GOT3 (cell line): Measurements from ENCODE around the gene ACSS1.

Source experiments
- DNase-seq: peaks from one replicate; lab custom pipeline; 2025; ENCODE audit warnings: mixed read lengths; lab: John Stamatoyannopoulos, UW

Gene ACSS1

DNA sequence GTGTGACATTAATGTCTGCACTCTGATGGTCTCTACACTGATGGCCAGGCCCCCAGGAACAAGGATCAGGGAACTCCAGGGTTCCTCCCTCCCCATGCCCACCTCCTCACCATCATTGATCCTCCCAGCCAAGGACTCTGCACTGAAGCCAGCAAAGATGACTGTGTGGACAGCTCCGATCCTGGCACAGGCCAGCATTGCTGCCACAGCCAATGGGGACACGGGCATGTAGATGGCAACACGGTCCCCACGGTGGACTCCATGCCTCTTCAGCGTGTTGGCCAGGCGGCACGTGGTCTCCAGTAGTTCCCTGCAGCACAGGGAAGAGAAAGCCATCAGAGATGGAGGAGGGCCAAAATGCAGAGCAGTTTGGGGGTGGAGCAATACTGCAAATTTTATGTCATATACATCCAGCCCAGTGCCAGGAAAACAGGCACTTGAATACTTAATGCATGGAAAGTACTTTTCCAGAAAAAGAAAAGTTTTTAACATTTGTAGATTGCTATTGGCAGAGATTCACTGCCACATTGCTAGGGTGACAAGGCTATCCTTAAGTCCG is 27.2 kb downstream of the ACSS1 start:
- no peak for DNase-seq

DNA sequence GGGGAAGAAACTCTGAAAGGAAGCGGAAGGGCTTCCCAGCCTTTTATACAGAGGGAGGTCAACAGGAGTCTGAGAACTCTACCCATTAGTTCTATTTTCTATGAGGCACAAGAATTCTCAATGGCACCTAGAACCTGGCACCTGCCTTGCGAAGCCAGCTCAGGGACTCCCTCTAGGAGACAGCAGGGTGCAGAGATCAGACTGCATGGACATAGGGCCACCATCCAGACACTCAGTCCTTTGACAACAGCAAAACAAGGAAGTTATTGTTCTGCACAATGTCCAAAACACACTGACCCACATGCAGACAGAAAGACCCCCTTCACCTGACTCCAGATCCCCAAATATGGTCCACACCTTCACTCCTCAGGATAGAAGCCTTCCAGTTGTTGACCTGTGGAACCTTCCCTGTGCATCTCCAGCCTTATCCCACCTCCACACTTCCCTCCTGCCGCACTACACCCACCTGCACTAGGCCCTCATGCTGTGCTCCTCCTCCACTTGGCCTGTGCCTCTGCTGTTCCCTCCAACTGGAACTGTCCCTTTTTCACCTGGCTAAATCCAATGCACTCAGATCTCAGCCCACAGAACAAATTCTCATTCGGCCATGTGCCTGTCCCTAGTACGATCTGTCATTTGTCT is 27.8 kb downstream of the ACSS1 start:
- DNase-seq, result no peak

DNA sequence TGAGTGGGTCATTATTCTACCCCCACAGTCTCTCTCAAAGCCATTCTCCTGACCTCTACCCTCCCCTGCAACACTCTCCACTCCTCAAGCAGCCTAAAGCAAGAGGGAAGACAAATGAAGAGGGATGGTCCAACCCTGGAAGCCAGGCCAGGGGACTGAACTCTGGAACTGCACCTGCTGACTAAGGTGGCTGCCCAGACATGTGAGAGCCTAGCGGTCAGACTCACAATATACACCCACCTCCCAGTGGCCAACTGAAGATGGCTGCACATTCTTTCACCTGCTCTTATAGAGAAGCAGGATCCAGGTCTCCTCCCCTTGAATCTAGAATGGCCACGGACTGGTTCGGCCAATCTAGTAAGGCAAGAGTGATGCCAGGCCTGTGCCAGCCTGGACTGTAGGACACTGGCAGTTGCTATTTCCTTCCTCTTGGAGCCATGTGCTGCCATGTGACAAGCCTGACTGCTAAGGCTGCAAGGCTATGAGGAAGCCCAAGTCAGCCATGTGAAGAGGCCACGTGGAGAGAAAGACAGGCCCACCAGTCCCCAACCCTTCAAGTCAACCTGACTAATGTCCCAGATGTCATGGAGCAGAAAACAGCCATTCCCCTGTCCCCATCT is 31.8 kb downstream of the ACSS1 start:
- no peak for DNase-seq

DNA sequence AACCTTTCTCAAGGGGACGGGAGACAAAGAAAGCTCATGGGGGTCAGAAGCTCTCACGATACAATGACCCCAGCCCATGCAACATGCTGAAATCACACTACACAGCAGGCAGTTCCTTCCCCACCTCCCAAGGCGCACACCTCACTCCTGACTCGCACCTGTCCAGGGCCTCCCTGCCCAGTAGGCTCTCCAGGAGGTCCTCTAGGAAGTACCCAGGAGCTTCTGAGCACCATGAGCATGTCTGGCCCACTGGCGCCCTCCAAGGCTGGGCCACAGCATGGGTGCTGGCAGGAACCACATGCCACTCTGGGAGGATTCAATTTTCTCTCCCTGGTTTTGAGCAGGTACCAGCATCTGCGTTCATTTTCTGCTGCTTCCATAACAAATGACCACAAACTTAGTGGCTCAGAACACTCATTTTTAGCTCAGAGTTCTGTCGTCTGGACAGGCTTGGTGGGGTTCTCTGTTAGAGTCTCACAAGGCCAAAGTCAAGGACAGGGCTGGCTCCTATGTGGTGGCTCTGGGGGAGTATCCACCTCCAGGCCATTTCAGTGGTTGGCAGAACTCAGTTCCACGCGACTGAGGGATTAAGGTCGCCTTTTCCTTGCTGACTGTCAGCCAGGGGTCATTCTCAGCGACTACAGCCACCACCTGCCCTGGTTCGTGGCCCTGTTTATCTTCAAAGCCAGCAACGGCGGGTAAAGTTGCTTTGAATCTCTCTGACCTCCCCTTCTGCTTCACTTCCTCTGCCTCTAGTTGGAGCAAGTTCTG is 32.7 kb downstream of the ACSS1 start:
- no peak for DNase-seq

DNA sequence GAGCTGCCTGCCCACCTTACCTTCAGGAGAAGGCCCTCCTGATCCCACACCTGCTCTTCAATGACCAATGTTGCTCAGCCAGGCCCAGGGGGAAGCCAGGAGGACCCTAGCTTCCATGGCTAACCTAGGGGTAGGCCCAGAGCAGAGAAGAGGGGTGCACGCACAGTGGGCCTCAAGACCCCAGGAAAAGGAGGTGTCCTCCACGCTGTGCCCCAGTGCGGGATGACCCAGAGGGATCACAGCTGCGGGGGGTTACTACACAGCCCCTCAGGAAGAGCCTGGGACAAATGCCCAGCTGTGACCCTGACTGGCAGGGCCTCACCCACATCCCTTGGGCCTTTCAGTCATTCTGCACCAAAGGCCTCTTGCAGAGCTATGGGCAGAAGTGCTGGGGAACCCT is 33.8 kb downstream of the ACSS1 start:
- DNase-seq, result no peak

DNA sequence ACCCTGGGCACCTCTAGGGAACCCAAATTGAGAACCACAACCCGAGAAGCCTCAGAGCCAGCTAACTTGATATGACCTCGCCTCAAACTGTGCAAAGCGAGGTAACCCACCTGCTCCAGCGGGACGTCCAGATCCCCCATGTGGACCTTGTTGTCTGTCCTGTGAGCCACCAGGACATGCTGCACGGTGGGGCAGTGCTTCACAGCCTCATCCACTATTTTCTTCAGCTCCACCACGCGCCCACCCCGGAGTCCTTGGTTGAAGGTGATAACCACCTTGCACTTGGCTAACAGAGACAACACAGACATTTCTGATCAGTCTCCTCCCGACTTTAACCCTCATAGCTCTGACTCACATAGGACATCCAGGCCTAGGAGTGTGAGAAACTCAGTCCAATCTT is 34.6 kb downstream of the ACSS1 start:
- DNase-seq, result no peak

DNA sequence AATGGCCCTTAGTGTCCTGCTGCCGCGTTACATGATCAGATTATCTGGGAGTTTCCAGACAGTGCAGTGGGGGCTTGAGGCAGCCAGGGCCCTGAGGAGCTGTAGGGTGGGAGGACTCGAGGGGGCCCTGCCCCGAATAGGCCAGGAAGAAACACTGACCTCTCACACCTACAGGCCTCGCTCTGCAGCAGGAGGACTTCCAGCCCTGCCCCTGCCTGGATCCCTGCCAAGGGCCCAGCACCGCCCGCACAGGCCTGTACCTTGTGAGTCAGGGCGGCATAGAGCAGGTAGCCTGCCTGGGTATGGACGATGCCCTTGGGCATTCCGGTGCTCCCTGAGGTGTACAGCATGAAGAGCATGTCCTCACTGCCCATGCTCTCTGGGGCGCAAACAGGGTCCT is 35.3 kb downstream of the ACSS1 start:
- no peak for DNase-seq

DNA sequence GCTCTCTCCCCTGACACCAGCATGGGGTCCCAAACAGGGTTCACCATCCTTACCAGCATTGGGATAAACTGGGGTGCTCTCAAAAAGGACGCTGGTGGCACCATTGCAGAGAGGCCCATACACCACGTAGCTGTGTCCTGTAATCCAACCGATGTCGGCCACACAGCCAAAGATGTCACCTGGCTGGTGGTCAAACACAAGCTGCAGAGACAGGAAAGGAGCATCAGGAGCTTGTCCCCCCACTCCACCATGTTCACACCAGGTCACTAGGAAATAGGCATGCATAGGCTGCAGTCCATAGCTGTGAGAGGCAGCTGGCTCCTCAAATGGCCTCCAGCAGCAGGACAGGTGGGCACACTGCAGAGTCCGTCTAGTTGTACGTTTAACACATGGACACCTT is 36.6 kb downstream of the ACSS1 start:
- no peak for DNase-seq

DNA sequence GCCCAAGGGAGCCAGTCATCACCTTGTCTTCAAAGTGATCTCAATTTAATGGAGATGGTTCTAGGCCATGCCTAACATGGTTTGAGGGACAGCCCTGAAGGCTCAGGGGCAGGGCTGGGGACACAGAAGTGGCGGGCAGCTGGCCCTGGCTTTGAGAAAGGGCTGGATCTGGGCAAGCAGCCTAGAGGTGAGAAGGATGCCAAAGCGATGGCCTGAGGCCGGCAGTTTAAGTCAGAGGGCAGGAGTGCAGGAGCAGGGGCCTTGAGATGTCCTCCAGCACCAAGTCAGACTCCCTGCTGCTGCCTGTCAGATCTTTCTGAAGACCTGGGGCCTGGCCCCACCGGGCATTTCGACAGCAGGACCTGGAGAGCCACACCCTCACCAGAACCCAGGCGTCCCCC is 37.0 kb downstream of the ACSS1 start:
- DNase-seq, result no peak

DNA sequence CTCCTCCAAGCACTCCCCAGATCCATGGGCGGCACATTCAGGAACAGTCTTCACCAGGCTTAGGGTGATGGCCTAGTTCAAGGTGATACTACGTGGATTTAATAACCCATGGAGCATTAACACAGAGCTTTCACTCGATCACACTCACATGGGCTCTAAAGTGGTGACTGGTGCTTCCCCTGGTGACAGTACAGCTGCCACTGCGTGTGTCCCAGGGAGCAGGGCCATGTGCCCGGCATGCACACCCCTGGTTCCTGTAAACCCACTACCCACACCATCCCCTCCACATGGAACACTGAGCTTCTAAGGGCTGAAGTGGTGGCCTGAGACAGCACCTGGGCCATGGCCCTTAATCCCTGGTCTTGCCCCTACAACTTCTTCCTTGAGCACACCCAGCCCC is 37.6 kb downstream of the ACSS1 start:
- DNase-seq, result no peak

DNA sequence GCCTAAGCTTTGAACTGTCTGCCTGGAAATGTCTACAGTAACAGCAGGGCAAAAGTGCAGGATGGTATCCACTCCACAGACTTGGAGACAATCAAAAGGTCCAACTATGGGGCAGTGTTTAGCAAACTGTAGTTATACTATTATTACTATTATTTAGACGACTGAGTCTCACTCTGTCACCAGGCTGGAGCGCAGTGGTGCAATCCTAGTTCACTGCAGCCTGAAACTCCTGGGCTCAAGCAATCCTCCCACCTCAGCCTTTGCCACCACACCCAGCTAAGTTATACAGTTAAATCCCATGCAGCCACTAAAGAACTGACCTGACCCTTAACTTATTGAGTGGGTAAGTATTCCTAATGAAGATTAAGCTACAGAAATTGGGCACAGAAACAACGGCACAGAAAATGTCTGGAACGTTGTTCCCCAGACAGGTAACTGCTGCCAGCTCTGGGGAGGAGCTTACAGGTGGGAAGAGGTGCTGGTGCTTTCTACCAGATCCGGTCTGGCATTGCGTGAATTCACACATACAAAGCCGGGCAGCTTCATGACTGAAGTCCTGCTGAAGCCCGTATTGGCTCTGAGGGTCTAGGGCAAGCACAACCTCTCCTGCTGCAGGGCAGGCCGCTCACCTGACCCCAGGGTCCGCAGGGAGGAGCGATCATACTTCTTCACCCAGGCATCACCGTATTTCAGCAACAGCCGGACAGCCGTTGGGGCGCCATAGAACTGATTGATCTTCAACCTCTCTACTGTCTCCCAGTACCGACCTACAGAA is 38.4 kb downstream of the ACSS1 start:
- DNase-seq, result no peak

DNA sequence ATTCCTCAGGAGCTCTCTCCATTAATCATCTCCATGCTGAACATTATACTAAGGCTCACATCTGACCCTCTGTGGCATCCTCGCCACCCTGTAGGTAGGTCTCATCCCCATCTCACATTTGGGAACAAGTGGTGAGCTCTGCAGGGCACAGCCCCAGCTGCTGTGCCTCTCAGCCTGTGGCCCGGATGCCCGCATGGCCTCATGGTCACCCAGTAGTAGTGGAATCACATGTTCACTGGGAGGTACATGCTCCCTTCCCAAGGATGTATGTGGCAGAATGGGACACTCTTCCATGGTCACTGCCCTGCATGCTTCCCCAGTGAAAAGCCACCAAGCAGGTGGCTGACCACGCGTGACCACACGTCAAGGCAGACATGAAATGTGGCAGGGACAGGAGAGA is 39.1 kb downstream of the ACSS1 start:
- no peak for DNase-seq

DNA sequence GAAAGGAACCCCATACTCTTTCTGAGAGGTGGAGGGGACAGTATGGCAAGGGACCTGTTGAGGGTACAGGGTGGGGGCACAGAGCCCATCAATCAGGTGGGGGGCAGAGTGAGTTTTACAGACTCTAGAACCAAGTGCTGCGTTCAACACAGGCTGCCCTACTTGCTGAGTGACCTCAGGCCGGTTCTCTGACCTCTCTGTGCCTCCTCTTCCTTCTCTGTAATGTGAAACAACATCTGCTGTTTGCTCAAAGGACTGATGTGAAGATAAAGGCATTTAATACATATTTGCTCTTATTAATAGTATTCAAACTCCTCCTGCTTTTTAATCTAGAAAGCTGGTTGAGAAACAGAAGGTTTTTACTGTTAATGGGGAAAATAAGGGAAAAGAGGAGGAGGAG is 39.5 kb downstream of the ACSS1 start:
- DNase-seq, result no peak

DNA sequence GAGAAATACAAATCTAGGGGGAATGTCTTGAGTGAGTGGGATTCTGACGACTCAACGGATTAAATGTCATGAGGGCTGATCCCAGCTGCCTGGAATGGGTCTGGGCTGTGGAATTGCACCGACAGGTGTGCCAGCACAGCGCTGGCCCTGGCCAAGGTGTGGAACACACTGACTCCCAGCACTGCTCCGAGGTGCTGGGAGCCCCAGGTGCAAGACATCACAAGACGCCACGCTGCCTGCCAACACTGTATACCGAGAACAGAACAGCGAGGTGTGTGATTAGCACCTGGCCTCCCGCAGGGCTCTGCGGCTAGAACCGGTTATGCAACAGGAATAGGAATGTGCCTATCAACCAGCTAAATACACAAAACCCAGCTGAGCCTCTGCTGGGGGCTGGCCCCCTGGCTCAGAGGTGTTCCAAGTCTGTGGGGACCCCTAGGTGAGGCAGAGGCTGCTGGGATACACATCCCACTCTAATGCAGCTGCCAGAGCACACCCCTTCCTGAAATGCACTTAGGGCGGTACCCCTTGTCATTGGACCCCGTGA is 40.6 kb downstream of the ACSS1 start:
- DNase-seq, result no peak

DNA sequence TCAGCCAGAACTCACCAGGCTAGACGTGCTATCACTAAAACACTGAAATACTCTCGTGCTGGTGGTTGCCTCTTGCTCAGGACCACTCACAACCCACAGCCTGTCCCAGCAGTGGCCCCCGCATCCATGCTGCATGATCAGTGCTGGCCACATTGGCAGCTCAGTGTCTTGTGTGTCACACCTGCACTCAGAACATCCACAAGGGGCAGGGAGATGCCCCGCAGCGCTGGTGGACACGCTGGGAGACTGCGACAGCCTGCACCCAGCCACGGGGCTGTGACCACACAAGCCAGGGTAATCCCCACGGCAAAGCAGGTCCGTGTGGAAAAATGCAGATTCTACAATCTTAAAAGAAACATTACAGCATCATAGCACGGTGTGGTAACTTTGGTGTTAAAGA is 41.5 kb downstream of the ACSS1 start:
- no peak for DNase-seq

DNA sequence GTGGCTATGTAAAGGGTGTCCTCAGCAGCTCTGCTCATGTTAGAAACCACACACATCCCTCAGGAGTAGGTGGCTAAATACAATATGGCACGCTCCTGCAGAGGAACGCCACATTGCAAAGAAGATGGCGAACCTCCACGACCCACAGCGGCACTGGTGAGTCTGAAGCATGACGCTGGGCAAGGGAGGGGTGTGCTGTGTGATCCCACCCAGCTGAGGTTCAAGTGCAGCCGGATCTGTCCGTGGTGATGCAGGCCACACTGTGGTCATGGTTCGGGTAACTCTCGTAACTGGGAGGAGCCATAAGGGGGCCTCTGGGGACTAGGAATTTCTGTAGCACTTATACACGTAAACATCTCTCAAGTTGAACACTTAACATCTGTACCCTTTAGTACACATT is 42.0 kb downstream of the ACSS1 start:
- DNase-seq, result no peak

DNA sequence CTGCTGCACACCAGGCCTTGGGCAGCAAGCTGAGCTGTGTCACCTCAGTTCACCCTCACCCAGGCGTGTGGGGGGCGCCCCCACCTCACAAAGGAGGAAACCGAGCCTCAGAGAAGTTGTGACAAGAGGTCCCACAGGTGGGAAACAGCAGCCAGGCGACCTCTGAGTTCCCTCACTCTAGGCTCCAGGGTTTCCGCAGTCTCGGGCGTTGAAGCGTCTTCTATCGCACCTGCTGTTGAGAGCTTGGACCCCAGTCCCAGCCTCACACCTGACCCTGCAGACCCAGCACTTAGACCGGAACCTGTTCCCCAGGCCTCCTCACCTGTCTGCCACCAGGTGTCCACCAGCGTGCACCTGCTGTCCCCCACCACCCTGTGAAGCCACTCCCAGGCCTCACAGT is 43.1 kb downstream of the ACSS1 start:
- no peak for DNase-seq

DNA sequence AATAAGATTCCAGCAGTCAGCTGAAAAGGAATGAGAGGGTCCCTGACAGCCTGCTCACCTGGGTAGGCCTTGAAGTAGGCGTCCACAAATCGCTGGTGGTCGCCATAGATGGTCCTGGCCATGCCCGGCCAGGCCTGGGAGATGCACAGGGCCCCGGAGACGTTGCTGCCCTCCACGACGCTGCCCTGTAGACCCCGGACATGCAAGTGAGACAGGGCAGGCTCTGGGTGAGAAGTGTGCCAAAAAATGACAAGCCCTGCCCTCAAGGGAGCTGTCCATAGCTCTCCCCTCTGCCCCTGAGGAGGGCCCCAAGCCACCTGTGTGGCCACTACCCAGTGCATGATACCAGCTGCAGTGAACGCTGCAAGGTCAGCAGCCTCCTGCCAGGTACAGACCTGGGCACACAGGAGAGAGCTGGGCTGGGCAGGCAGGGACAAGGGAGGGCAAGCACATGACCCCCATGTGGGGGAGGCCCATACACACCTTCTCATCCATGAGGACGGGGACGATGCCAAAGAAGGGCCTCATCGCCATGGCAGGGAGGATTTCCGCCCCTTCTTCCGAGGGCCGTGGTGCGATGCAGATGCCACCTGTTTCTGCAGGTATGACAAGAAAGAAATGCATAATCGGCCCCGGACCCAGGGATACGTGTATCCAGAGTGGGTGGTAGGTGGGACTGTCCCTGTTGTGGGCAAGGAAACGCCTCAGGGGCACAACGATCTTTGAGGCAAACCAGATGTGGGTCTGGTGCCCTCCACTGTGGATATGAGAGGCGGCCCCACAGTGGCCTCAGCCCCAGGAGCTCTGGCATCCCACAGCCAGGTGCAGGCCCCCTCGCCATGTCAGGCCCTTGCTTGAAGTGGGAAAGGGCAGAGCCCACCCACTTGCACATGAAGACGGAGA is 44.2 kb downstream of the ACSS1 start:
- DNase-seq, result no peak

DNA sequence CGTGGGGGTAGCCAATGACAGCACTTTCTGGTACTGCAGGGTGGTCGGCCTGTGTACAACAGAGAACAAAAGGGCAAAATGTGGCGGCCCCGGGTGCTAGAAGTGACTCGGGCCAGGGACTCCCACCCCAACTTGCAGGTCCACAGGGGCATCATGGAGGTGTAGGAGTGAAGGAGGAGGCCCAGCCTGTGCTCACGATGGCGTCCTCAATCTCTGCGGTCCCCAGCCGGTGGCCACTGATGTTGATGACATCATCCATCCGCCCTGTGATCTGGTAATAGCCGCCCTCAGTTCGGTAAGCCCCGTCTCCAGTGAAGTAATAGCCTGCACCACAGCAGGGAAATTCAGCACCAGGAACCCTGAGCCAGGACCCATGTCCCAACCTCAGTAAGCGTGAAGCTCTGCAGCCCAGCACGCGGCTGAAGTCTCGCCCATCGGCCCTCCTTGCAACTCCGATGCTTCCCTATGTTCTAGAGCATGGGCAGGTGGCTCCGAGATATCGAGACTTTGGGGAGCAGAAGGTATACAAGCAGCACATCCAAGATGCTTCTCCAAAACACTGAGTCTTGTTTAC is 45.2 kb downstream of the ACSS1 start:
- DNase-seq, result no peak

DNA sequence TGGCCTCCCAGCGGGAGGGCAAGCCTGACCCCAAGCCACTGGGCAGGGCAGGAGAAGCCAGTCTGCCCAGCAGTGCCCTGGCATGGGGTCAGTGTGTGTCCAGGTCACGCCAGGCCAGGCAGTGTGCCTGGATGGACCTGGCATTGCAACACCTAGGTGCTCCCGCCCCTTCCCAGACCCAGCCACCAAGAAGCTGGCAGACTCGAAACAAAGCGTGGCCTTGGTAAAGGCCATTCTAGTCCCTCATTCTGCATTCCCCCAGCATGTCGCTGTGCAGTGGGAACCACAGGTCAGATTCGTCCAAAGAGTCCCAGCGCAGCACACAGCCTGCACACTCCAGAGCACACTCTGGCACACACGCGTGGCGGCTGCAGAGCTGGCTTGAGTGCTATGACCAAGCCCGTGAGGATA is 46.1 kb downstream of the ACSS1 start:
- DNase-seq, result no peak

DNA sequence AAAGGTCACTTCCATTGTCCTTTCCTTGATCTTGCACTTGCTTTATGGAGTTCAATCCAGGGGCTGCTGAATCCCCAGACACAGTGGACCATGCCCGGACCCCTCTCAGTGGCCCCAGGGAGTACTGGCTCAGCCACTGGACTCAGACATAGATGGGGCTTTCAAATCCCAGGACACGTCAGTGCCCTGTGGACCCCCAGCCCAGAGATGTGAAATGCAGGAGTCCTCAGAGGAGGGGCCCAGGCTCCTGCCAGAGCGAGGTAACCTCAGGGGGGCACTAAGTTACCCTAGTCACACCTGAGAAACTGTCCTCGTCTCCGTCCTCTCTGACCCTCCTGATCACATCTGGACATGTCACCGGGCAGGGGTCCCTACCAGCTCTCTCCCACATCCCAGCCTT is 46.7 kb downstream of the ACSS1 start:
- no peak for DNase-seq
